Uterus (tissue), 2 donors: Measurements from ENCODE around the gene ZDHHC14.

Experiments
- CTCF ChIP-seq, 4 experiments: fragments of 200-600 bp in 2 of 4; fragments of 450-650 bp in 2 of 4; sonication (generic) in 2 of 4; IDR thresholded peaks; one replicate each; pipeline ENCODE4 v1.5.1; 2016 to 2019; ENCODE audit warnings: antibody characterized with exemption in 4 of 4, mild to moderate bottlenecking in 2 of 4, moderate library complexity in 1 of 4
- POLR2A ChIP-seq, 2 donors: fragments of 450-650 bp; IDR thresholded peaks; one replicate each; pipeline ENCODE4 v1.6.1; 2016; ENCODE audit warnings: antibody characterized with exemption in 2 of 2, mild to moderate bottlenecking in 1 of 2, moderate library complexity in 1 of 2

- no peak for TF ChIP-seq POLR2A (IDR thresholded peaks at IDR 0.05)
- TF ChIP-seq CTCF (IDR thresholded peaks at IDR 0.05): no peak
Measured at GRCh38 chr6:157392927-157393668, 12.1 kb downstream of the ZDHHC14 start.
